Gastroesophageal sphincter (tissue), 4 donors: ENCODE results near the gene BBOX1. TPM values are rescaled to one million over a fixed set of nuclear protein-coding genes. Genes with fewer than 3 reads are reported as not detected.

Experiments
- ATAC-seq: fragments of 150-250 bp; one replicate; pipeline ENCODE4 v1.9.1; 2016; ENCODE audit warnings: mild to moderate bottlenecking, moderate library complexity
- H3K27ac ChIP-seq, 4 donors: fragments of 200-600 bp; sonication (generic) in 3 of 4; 1 replicate in 3 of 4; 2 replicates in 1 of 4; pipeline ENCODE4 v1.5.1; 2016 to 2019
- H3K27me3 ChIP-seq: fragments of 200-600 bp; sonication (generic); one replicate; pipeline ENCODE4 v1.5.1; 2019
- H3K36me3 ChIP-seq, 2 donors: fragments of 200-600 bp; sonication (generic); one replicate each; pipeline ENCODE4 v1.5.1; 2019; ENCODE audit warnings: control low read depth in 1 of 2
- H3K4me1 ChIP-seq, 3 donors: fragments of 200-600 bp; sonication (generic); 1 replicate in 2 of 3; 2 replicates in 1 of 3; pipeline ENCODE4 v1.5.1; 2016 to 2019; ENCODE audit warnings: control low read depth in 2 of 3
- H3K4me3 ChIP-seq, 2 donors: fragments of 200-600 bp; sonication (generic); one replicate each; pipeline ENCODE4 v1.5.1; 2019; ENCODE audit warnings: mild to moderate bottlenecking in 1 of 2, moderate library complexity in 1 of 2
- H3K9me3 ChIP-seq, 3 donors: fragments of 200-600 bp; sonication (generic); one replicate each; pipeline ENCODE4 v1.5.1; 2017 to 2019; ENCODE audit warnings: control low read depth in 2 of 3
- EP300 ChIP-seq: sonication (generic); formaldehyde crosslinking; IDR thresholded peaks from one replicate; pipeline ENCODE4 v1.6.1; 2017; ENCODE audit warnings: antibody characterized with exemption, mild to moderate bottlenecking
- POLR2A ChIP-seq, 2 donors: fragments of 450-650 bp; IDR thresholded peaks; one replicate each; pipeline ENCODE4 v1.6.1; 2017; ENCODE audit warnings: antibody characterized with exemption in 2 of 2, mild to moderate bottlenecking in 2 of 2, moderate library complexity in 1 of 2
- POLR2AphosphoS5 ChIP-seq: sonication (generic); formaldehyde crosslinking; IDR thresholded peaks from one replicate; pipeline ENCODE4 v1.6.1; 2017; ENCODE audit warnings: antibody characterized with exemption
- WGBS, 2 donors: methylation state at CpG; one replicate each; pipeline ENCODE4 v1.1.5; 2018; ENCODE audit warnings: low coverage in 1 of 2; 5-methylcytosine and 5-hydroxymethylcytosine counted together
- total RNA-seq, 4 donors: library from RNA; depleted of rRNA; stranded (reverse); fragments of >200 nt; gene quantifications; one replicate each; pipeline ENCODE4 v1.1.0, GENCODE V29; 2016
- TF ChIP-seq, protein P1 (sequence below), 4 experiments: fragments of 200-600 bp in 2 of 4; fragments of 450-650 bp in 2 of 4; sonication (generic) in 1 of 4; IDR thresholded peaks; one replicate each; pipeline ENCODE4 v1.5.1; 2017 to 2019; ENCODE audit warnings: antibody characterized with exemption in 4 of 4, mild to moderate bottlenecking in 2 of 4, moderate library complexity in 2 of 4

The BBOX1 gene
- total RNA-seq, 4 donors from 2014 or later: 0.67 to 4.4 TPM; not detected in 2

- Histone ChIP-seq H3K36me3 (no peaks in the 10 kb centered on the region), H3K4me1 (peaks cover 0 to 10% (median 0%) of the 10 kb centered on the region in 3 donors), H3K4me3 (no peak overlapping the region), H3K27ac (no peak overlapping the region), H3K9me3 (peaks cover 0 to 7% (median 0%) of the 10 kb centered on the region in 3 donors), H3K27me3 (no peaks in the 10 kb centered on the region)
- WGBS, 2 donors: 74 to 87% methylated on average over 5 to 6 of the region's 6 CpGs
- ATAC-seq: no peak
- no peak for TF ChIP-seq POLR2A (IDR thresholded peaks at IDR 0.05)
- no peak for TF ChIP-seq EP300
- TF ChIP-seq, protein P1, sequence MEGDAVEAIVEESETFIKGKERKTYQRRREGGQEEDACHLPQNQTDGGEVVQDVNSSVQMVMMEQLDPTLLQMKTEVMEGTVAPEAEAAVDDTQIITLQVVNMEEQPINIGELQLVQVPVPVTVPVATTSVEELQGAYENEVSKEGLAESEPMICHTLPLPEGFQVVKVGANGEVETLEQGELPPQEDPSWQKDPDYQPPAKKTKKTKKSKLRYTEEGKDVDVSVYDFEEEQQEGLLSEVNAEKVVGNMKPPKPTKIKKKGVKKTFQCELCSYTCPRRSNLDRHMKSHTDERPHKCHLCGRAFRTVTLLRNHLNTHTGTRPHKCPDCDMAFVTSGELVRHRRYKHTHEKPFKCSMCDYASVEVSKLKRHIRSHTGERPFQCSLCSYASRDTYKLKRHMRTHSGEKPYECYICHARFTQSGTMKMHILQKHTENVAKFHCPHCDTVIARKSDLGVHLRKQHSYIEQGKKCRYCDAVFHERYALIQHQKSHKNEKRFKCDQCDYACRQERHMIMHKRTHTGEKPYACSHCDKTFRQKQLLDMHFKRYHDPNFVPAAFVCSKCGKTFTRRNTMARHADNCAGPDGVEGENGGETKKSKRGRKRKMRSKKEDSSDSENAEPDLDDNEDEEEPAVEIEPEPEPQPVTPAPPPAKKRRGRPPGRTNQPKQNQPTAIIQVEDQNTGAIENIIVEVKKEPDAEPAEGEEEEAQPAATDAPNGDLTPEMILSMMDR (IDR thresholded peaks at IDR 0.05): no peak
- TF ChIP-seq POLR2AphosphoS5: no peak
These were observed 16.6 kb downstream of the BBOX1 start for GRCh38 chr11:27057091-27057780.

DNA sequence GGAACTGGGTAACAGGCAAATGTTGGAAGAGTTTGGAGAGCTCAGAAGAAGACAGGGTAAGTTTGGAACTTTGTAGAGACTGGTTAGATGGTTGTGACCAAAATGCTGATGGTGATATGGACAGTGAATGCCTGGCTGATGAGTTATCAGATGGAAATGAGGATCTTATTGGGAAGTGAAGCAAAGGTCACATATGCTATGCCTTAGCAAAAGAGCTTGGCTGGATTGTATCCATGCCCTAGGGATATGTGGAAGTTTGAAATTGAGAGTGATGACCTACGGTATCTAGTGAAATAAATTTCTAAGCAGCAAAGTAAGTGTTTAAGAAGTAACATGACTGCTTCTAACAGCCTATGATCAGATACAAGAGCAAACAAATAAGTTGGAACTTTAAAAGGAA, 17.8 kb downstream of the BBOX1 start:
- Histone ChIP-seq H3K27me3 (no peaks in the 10 kb centered on the region), H3K4me3 (no peak overlapping the region), H3K9me3 (peaks cover 0 to 7% (median 0%) of the 10 kb centered on the region in 3 donors), H3K27ac (no peak overlapping the region), H3K36me3 (no peaks in the 10 kb centered on the region), H3K4me1 (peaks cover 0 to 10% (median 0%) of the 10 kb centered on the region in 3 donors)
- TF ChIP-seq POLR2A (IDR thresholded peaks at IDR 0.05) (no peak), POLR2AphosphoS5 (no peak), EP300 (no peak)
- TF ChIP-seq, protein P1 (IDR thresholded peaks at IDR 0.05): no peak
- ATAC-seq: no peak
- 70 to 100% methylated on average over 1 of the region's 1 CpG for WGBS, 2 donors

DNA sequence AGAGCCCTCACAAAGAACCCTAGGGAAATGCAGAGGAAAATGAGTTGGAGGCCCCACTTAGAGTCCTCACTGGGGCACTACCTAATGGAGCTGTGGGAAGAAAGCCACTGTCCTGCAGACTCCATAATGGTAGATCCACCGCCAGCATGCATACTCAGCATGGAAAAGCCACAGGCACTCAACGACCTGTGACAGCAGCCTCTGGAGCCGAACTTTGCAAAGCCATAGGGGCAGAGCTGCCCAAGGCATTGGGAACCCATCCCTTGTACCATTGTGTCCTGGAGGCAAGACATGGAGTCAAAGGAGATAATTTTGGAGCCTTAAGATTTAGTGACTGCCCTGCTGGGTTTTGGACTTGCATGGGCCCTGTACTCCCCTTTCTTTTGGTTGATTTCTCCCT, 18.8 kb downstream of the BBOX1 start:
- no peak for TF ChIP-seq POLR2AphosphoS5
- no peak for TF ChIP-seq POLR2A (IDR thresholded peaks at IDR 0.05)
- TF ChIP-seq EP300: no peak
- TF ChIP-seq, protein P1 (IDR thresholded peaks at IDR 0.05): no peak
- Histone ChIP-seq H3K27ac (no peak overlapping the region), H3K4me3 (no peak overlapping the region), H3K4me1 (peaks cover 0 to 13% (median 0%) of the 10 kb centered on the region in 3 donors), H3K36me3 (no peaks in the 10 kb centered on the region), H3K27me3 (no peaks in the 10 kb centered on the region), H3K9me3 (peaks cover 0 to 7% (median 0%) of the 10 kb centered on the region in 3 donors)
- WGBS, 2 donors: no CpG with 5 or more reads among the region's 3 CpGs
- no peak for ATAC-seq

DNA sequence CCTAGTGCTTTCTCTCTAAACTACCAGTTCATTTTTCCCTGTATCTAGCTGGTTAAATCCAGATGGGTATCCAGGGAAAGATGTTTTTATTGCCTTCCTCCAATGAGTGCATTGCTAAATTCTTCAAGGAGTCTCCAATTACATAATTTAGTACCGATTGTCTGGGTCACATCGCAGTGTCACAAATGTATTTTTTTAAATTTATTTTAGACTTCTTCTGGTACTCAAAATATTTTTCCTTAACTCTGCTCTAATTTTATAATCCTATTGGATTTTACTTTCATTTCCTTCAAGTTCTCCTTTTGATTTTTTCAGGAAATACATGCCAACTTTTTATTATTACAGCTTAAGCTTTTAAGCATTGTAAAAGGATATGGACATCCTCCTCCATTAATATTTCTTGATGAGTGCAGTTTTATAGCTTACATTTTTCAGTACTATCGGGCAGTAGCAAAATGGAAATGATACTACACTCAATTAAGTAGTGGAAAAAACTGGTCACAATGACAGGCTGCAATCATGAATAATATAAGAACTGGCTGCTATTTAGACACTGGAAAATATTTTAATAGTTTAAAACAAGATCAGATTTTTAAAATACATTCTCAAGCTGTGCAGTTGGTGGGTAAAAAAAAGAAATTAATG, 20.3 kb downstream of the BBOX1 start:
- Histone ChIP-seq H3K4me3 (no peak overlapping the region), H3K27ac (no peak overlapping the region), H3K4me1 (peaks cover 0 to 13% (median 0%) of the 10 kb centered on the region in 3 donors), H3K36me3 (no peaks in the 10 kb centered on the region), H3K27me3 (no peaks in the 10 kb centered on the region), H3K9me3 (peaks cover 0 to 7% (median 0%) of the 10 kb centered on the region in 3 donors)
- ATAC-seq: no peak
- TF ChIP-seq EP300 (no peak), POLR2A (IDR thresholded peaks at IDR 0.05) (no peak), POLR2AphosphoS5 (no peak)
- TF ChIP-seq, protein P1 (IDR thresholded peaks at IDR 0.05): no peak
- 18 to 29% methylated on average over 3 of the region's 3 CpGs for WGBS, 2 donors
